Vagina (tissue), 2 donors: ENCODE results near the gene C7orf57. TPM values are rescaled to one million over a fixed set of nuclear protein-coding genes. Genes with fewer than 3 reads are reported as not detected.

ENCODE experiments used
- DNase-seq, 2 donors: peaks; one replicate each; pipeline ENCODE4 v3.0.0-alpha.2; 2017; ENCODE audit errors: extremely low spot score in 2 of 2
- H3K27ac ChIP-seq: fragments of 200-600 bp; sonication (generic); one replicate; pipeline ENCODE4 v1.5.1; 2019
- H3K27me3 ChIP-seq: fragments of 200-600 bp; sonication (generic); one replicate; pipeline ENCODE4 v1.5.1; 2019
- H3K36me3 ChIP-seq, 2 donors: fragments of 200-600 bp; sonication (generic); one replicate each; pipeline ENCODE4 v1.5.1; 2017 to 2019
- H3K4me1 ChIP-seq: fragments of 200-600 bp; sonication (generic); one replicate; pipeline ENCODE4 v1.5.1; 2019
- H3K4me3 ChIP-seq, 2 donors: fragments of 200-600 bp; sonication (generic); 1 replicate in 1 of 2; 2 replicates in 1 of 2; pipeline ENCODE4 v1.5.1; 2016 to 2019
- H3K9me3 ChIP-seq: fragments of 200-600 bp; sonication (generic); one replicate; pipeline ENCODE4 v1.5.1; 2019
- POLR2A ChIP-seq, 2 donors: fragments of 450-650 bp; IDR thresholded peaks; one replicate each; pipeline ENCODE4 v1.6.1; 2017; ENCODE audit warnings: antibody characterized with exemption in 2 of 2, mild to moderate bottlenecking in 2 of 2, moderate library complexity in 2 of 2
- POLR2AphosphoS5 ChIP-seq, 2 donors: sonication (generic); formaldehyde crosslinking; IDR thresholded peaks; one replicate each; pipeline ENCODE4 v1.9.0; 2017; ENCODE audit warnings: antibody characterized with exemption in 2 of 2, mild to moderate bottlenecking in 2 of 2, low read depth in 1 of 2; ENCODE audit not compliant: insufficient read depth in 1 of 2
- intact Hi-C: fragments of 100-400 bp; cut with DNase I; formaldehyde crosslinking; loops from one replicate; pipeline ENCODE4 v1.15.1; 2023
- total RNA-seq: library from RNA; depleted of rRNA; stranded (reverse); fragments of >200 nt; gene quantifications from one replicate; pipeline ENCODE4 v1.2.3, GENCODE V29; 2016
- TF ChIP-seq, protein P1 (sequence below), 3 experiments: fragments of 450-650 bp in 2 of 3; fragments of 200-600 bp in 1 of 3; sonication (generic) in 1 of 3; IDR thresholded peaks; one replicate each; pipeline ENCODE4 v1.5.1; 2017 to 2019; ENCODE audit warnings: antibody characterized with exemption in 3 of 3, mild to moderate bottlenecking in 2 of 3, moderate library complexity in 2 of 3

C7orf57 gene
- total RNA-seq, 1 donor from 2014 or later: not detected

DNA sequence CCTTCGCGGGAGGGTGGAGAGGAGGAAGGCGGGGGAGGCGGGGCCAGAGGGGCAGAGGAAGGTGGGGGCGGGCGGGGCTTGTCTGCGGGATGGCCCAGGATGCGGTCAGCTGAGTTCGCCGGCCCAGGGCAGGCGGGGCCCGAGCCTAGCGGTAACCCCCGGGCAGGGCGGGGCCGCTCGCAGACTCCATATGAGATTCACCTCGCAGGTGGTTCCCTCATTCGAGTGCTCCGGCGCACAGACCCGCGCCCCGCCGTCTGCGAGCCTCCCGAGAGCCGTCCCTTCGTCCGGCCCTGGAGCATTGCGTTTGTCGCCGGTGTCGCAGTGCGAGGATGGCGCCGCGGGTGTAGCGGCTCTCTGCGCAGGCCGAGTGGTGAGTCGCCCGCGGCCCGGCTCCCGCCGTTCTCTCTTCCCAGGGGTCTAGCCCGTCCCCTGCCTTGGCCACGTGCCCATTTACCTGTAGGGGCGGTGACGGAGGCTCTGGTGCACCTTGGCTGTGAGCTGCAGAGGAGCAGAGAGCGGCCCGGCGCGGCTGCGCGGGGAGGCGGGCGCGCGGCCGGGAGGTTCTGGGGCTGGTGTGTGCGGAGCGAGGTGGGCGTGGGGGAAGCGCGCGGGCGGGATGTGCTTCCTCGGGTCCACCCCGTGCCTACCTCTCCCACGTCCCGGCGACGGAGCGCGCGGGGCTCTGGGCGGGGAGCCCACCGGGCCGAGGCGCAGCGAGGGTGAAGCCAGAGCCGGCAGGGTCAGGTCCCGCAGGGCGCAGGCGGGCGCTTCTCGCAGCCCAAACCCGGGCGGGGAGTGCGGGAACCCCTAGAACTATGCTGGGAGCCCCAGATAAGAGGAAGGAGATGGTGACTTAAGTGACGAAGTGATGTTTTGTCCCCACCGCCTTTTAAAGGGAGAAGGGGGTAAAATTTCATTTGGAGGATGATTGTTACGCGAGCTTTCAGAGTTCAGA, 54.0 kb downstream of the C7orf57 start, which contains the start of gene UPP1:
Gene UPP1 (plus strand): TSS at position 220 of the 958 bp plus-strand sequence. CDS start 5,519 bp downstream, outside the sequence.
- peaks cover 0 to 21% of the 10 kb centered on the region in 2 donors for H3K36me3 ChIP-seq
- intact Hi-C loops: no loop called here
- no peaks in the 10 kb centered on the region for H3K9me3 ChIP-seq
- H3K27ac ChIP-seq: peak within 1 kb of the TSS; percentile 90
- peak in 1 of 2 donors; percentile 87 for DNase-seq
- H3K4me3 ChIP-seq: peak within 1 kb of the TSS; percentile 76 to 79
- TF ChIP-seq POLR2A (IDR thresholded peaks at IDR 0.05) (peak in 1 of 2 donors; percentile 70), POLR2AphosphoS5 (IDR thresholded peaks at IDR 0.05; ENCODE audit: insufficient read depth in 1 of 2, low read depth in 1 of 2) (peak in 1 of 2 donors; percentile 78)
- TF ChIP-seq, protein P1, sequence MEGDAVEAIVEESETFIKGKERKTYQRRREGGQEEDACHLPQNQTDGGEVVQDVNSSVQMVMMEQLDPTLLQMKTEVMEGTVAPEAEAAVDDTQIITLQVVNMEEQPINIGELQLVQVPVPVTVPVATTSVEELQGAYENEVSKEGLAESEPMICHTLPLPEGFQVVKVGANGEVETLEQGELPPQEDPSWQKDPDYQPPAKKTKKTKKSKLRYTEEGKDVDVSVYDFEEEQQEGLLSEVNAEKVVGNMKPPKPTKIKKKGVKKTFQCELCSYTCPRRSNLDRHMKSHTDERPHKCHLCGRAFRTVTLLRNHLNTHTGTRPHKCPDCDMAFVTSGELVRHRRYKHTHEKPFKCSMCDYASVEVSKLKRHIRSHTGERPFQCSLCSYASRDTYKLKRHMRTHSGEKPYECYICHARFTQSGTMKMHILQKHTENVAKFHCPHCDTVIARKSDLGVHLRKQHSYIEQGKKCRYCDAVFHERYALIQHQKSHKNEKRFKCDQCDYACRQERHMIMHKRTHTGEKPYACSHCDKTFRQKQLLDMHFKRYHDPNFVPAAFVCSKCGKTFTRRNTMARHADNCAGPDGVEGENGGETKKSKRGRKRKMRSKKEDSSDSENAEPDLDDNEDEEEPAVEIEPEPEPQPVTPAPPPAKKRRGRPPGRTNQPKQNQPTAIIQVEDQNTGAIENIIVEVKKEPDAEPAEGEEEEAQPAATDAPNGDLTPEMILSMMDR (IDR thresholded peaks at IDR 0.05): no peak
- H3K4me1 ChIP-seq: peaks cover 32% of the 10 kb centered on the region
- H3K27me3 ChIP-seq: no peaks in the 10 kb centered on the region

DNA sequence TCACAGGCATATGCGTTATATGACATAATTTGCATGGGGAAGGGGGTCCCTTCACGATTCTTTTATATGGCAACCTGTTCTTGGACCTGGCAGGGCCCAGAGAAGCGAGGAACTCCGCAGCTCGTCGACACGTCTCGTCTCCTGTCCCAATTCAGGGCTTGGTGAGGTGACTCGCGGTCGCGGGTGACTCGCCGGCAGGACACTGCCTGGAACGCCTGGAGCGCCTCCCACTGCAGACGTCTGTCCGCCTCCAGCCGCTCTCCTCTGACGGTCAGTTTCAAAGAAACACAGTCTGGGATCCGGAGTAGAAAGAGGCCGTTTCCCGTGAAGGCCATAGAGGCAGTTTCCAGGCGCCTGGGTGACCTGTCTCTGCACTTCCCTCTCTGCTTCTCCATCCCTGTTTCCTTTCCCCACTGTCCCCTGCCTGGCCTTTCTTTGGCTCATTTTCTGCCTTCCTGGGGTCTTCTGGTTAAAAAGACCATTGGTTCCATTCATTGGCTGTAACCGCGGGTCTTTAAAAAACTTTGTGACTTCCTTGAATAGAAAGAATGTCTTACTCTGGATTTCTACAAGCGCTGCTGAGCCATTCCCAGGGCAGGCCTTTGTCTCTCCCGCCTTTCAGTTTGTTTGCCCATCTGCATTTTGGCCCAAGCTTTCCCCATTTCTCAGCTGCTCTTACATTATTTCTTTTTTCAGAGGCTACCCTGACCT, 54.9 kb downstream of the C7orf57 start:
- peaks cover 0 to 24% of the 10 kb centered on the region in 2 donors for H3K36me3 ChIP-seq
- TF ChIP-seq POLR2AphosphoS5 (IDR thresholded peaks at IDR 0.05; ENCODE audit: insufficient read depth in 1 of 2, low read depth in 1 of 2) (peak in 1 of 2 donors; percentile 50), POLR2A (IDR thresholded peaks at IDR 0.05) (no peak)
- peaks cover 30% of the 10 kb centered on the region for H3K4me1 ChIP-seq
- no peaks in the 10 kb centered on the region for H3K9me3 ChIP-seq
- peak in 1 of 2 donors; percentile 90 for DNase-seq
- peak overlapping the region; percentile 76 to 79 for H3K4me3 ChIP-seq
- intact Hi-C loops: no loop called here
- peak overlapping the region; percentile 90 for H3K27ac ChIP-seq
- H3K27me3 ChIP-seq: no peaks in the 10 kb centered on the region

DNA sequence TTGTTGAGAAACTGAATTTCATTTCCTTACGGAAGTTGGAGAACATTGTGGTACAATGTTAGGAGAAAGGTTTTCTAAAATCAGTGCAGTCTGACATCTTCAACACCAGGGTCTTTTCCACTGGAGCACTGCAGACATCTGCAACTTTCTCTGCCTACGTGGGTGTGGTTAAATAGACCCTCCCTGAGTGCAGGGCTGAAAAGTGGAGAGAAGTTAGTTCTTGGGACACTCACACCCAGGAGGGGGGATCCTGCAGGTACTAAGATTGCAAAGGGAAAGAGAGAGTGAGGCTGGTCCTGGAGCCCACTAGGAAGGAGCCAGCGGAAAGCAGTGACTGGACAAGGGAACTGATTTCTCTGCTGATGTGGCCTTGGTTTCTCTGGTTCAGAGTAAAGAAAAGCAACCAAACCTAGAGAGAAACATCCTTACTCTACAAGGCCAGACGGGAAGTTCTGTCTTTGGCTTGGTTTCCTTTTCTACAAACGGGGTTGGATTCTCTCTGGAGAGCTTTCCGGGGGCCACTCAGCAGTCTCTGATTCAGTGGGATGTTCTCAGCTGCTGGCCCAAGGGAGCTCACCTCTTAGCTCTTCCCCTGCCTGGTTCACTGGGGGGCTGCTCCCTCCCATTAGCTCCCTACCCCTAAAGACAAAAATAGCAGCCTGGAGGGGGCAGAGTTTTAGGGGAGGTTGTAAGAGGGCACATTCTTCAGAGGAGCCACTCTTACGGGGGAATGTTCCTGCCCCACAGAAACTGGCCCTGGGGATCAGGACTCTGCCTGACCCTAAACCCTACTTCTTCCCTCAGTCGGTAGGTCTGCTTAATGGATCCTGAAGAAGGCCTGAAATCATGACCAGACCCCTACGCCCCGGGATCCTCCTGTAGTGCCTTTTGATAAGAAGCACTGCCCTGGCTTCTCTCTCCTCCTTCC, 56.4 kb downstream of the C7orf57 start:
- Histone ChIP-seq H3K4me3 (no peak overlapping the region), H3K27ac (no peak overlapping the region)

DNA sequence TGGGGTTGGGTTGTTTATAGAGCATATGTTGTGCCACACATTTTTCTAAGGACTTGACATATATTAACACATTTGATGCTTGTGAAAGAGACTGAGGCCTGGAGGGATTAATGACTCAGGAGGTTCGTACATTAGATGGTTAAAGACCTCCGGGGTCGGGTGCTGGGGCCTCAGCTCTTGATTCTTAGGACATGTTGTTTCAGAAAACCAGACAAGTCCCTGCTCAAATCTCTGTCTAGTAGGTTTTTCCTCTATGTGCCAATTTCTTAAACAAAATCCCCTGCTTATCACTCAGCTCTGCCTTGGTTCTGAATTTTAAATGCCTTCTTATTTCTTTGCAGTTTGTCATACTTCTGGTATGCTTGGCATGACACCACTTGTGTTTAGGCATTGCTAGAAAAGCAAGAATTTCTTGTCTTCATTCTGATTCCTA, 59.5 kb downstream of the C7orf57 start:
- TF ChIP-seq, protein P1 (IDR thresholded peaks at IDR 0.05): no peak
- TF ChIP-seq POLR2A (IDR thresholded peaks at IDR 0.05) (no peak), POLR2AphosphoS5 (IDR thresholded peaks at IDR 0.05; ENCODE audit: insufficient read depth in 1 of 2, low read depth in 1 of 2) (no peak)
- Histone ChIP-seq H3K36me3 (peaks cover 0 to 50% of the 10 kb centered on the region in 2 donors), H3K27ac (no peak overlapping the region), H3K4me3 (no peak overlapping the region), H3K9me3 (no peaks in the 10 kb centered on the region), H3K4me1 (peaks cover 10% of the 10 kb centered on the region), H3K27me3 (no peaks in the 10 kb centered on the region)
- intact Hi-C loops: no loop called here
- DNase-seq: peak in 1 of 2 donors; percentile 13

More for the DNA sequence above, 56.4 kb downstream of the C7orf57 start:
- intact Hi-C loops: no loop called here
- peaks cover 14% of the 10 kb centered on the region for H3K4me1 ChIP-seq
- H3K36me3 ChIP-seq: peaks cover 0 to 32% of the 10 kb centered on the region in 2 donors
- peak in 1 of 2 donors; percentile 83 for DNase-seq
- no peaks in the 10 kb centered on the region for H3K27me3 ChIP-seq
- TF ChIP-seq, protein P1 (IDR thresholded peaks at IDR 0.05): no peak
- TF ChIP-seq POLR2AphosphoS5 (IDR thresholded peaks at IDR 0.05; ENCODE audit: insufficient read depth in 1 of 2, low read depth in 1 of 2) (no peak), POLR2A (IDR thresholded peaks at IDR 0.05) (no peak)
- no peaks in the 10 kb centered on the region for H3K9me3 ChIP-seq
